SU-DHL-6 (cell line): ENCODE results near the gene ANXA4.

ENCODE experiments used
- EZH2phosphoT487 ChIP-seq: fragments of 200-600 bp; sonication (generic), shearing (Covaris generic); conservative IDR thresholded peaks from 2 replicates; pipeline ENCODE4 v1.6.1; 2018; ENCODE audit warnings: mild to moderate bottlenecking, antibody characterized with exemption, low read length, moderate library complexity, mixed read lengths
- TF ChIP-seq, protein P1 (sequence below): fragments of 200-600 bp; sonication (generic); IDR thresholded peaks from one replicate; pipeline ENCODE4 v1.5.1; 2017; ENCODE audit warnings: antibody characterized with exemption, mild to moderate bottlenecking, low read length, moderate library complexity; ENCODE audit not compliant: insufficient read depth, poor library complexity, severe bottlenecking

DNA sequence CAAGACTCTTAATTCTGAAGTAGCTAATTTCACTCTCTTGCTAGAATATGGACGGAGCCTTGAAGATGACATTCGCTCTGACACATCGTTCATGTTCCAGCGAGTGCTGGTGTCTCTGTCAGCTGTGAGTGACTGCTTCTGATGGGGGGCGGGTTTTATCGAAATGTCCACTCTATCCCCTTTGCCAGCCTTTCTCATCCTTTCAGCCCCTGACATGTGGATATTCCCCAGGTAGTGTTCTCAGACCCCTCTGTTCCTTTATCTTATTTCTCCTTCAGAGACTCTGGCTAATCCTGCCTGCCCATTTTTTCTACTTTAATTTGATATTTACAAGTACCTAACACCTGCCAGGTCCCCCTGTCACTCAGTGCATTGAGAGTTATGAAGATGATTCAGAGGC is 68.6 kb downstream of the ANXA4 start:
- TF ChIP-seq, protein P1, sequence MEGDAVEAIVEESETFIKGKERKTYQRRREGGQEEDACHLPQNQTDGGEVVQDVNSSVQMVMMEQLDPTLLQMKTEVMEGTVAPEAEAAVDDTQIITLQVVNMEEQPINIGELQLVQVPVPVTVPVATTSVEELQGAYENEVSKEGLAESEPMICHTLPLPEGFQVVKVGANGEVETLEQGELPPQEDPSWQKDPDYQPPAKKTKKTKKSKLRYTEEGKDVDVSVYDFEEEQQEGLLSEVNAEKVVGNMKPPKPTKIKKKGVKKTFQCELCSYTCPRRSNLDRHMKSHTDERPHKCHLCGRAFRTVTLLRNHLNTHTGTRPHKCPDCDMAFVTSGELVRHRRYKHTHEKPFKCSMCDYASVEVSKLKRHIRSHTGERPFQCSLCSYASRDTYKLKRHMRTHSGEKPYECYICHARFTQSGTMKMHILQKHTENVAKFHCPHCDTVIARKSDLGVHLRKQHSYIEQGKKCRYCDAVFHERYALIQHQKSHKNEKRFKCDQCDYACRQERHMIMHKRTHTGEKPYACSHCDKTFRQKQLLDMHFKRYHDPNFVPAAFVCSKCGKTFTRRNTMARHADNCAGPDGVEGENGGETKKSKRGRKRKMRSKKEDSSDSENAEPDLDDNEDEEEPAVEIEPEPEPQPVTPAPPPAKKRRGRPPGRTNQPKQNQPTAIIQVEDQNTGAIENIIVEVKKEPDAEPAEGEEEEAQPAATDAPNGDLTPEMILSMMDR = no peak
- no peak for TF ChIP-seq EZH2phosphoT487
